Measurements from ENCODE around the gene SPEF2. TPM values are rescaled to one million over a fixed set of nuclear protein-coding genes. Genes with fewer than 3 reads are reported as not detected.

The SPEF2 gene, protein sequence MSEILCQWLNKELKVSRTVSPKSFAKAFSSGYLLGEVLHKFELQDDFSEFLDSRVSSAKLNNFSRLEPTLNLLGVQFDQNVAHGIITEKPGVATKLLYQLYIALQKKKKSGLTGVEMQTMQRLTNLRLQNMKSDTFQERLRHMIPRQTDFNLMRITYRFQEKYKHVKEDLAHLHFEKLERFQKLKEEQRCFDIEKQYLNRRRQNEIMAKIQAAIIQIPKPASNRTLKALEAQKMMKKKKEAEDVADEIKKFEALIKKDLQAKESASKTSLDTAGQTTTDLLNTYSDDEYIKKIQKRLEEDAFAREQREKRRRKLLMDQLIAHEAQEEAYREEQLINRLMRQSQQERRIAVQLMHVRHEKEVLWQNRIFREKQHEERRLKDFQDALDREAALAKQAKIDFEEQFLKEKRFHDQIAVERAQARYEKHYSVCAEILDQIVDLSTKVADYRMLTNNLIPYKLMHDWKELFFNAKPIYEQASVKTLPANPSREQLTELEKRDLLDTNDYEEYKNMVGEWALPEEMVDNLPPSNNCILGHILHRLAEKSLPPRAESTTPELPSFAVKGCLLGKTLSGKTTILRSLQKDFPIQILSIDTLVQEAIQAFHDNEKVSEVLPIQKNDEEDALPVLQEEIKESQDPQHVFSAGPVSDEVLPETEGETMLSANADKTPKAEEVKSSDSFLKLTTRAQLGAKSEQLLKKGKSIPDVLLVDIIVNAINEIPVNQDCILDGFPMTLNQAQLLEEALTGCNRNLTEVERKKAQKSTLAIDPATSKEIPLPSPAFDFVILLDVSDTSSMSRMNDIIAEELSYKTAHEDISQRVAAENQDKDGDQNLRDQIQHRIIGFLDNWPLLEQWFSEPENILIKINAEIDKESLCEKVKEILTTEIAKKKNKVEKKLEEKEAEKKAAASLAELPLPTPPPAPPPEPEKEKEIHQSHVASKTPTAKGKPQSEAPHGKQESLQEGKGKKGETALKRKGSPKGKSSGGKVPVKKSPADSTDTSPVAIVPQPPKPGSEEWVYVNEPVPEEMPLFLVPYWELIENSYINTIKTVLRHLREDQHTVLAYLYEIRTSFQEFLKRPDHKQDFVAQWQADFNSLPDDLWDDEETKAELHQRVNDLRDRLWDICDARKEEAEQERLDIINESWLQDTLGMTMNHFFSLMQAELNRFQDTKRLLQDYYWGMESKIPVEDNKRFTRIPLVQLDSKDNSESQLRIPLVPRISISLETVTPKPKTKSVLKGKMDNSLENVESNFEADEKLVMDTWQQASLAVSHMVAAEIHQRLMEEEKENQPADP (N-terminal part only)
- polyA plus RNA-seq (2013), result 1.4 and 1.9 TPM in 2 replicates

DNA sequence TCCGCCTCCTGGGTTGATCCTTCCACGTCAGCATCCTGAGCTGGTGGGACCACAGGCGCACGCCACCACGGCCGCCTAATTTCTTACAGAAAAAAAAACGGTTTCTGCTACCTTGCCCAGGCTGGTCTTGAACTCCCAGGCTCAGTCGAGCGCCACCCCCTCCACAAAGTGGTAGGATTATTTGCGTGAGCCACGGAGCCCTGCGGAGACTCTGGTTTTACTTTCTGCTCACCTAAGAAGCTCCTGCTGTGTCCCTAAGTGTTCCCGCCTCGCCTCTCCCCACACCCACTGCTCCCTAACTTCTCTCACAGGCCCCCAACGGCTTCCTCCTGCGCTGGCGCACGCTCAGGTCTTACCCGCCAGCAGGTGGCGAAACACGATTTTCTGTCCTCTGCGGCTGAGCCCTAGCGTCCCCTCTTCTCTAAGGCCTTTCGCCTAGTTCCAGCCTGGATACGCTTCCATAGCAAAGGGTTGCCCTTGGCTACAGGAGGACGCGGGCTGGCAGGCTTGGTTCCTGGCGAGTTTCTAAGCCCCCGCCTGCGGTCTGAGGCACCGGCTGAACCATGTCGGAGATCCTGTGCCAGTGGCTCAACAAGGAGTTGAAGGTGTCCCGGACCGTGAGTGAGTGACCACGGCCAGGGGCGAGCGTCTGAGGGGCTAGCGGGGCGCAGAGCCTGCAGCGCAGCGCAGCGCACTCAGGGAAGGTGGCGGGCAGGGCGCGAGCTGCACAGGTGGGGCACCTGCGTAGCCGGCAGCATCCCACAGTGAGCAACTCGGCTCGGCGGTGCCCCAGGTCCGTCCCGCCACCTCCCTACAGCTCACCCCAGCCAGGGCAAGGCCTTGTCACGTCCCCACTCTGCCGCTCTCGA lies at the start of gene SPEF2:
SPEF2 (plus strand) TSS at position 429 of the 869 bp plus-strand sequence; CDS start at position 564, 135 bp downstream.
- no peaks in the 10 kb centered on the region for H3K36me3 ChIP-seq (ENCODE audit: control insufficient read depth in 1 of 2, insufficient read depth in 2 of 2, low read length in 2 of 2)
- no peak within 1 kb of the TSS for H2BK12ac ChIP-seq (ENCODE audit: low read length)
- H3K9me3 ChIP-seq (ENCODE audit: insufficient read depth, low read depth, low read length), result peaks cover 3% of the 10 kb centered on the region
- peak within 1 kb of the TSS; percentile 1 for H3K9ac ChIP-seq (ENCODE audit: low read length)
- no peak within 1 kb of the TSS for H2AK5ac ChIP-seq (ENCODE audit: low read length)
- H4K12ac ChIP-seq (ENCODE audit: low read depth, low read length), result peak within 1 kb of the TSS; percentile 20
- H3K79me2 ChIP-seq (ENCODE audit: control insufficient read depth, insufficient read depth, low read length, poor library complexity), result peaks cover 2% of the 10 kb centered on the region
- peak within 1 kb of the TSS; percentile 51 for H4K8ac ChIP-seq (ENCODE audit: low read depth, low read length)
- H4K91ac ChIP-seq (ENCODE audit: low read depth, low read length), result no peak within 1 kb of the TSS
- H3K27ac ChIP-seq (ENCODE audit: low read depth, low read length), result no peak within 1 kb of the TSS
- H3K23ac ChIP-seq (ENCODE audit: low read length), result no peak within 1 kb of the TSS
- H3K14ac ChIP-seq (ENCODE audit: low read length), result peak within 1 kb of the TSS; percentile 20
- no CpG with 5 or more reads among the region's 55 CpGs for WGBS (ENCODE audit: extremely low coverage, insufficient coverage, insufficient read length)
- H3K27me3 ChIP-seq (ENCODE audit: insufficient read depth, low read length), result no peaks in the 10 kb centered on the region
- H3K18ac ChIP-seq (ENCODE audit: low read length), result peak within 1 kb of the TSS; percentile 9
- no peak within 1 kb of the TSS for H2BK120ac ChIP-seq (ENCODE audit: insufficient read depth, low read length, poor library complexity)
- H3K4me2 ChIP-seq (ENCODE audit: low read length), result peak within 1 kb of the TSS; percentile 86
- H3K4ac ChIP-seq (ENCODE audit: low read depth, low read length), result no peak within 1 kb of the TSS
- H3K4me1 ChIP-seq (ENCODE audit: control insufficient read depth in 1 of 2, insufficient read depth in 2 of 2, low read length in 2 of 2), result peaks cover 2 to 5% of the 10 kb centered on the region in 2 experiments
- no peak within 1 kb of the TSS for H2BK5ac ChIP-seq (ENCODE audit: low read depth, low read length, poor library complexity)
- peak within 1 kb of the TSS; percentile 92 for H2AFZ ChIP-seq (ENCODE audit: insufficient read depth, low read length, poor library complexity)
- peak; percentile 80 to 92 for DNase-seq
- peak within 1 kb of the TSS; percentile 80 for H3K4me3 ChIP-seq (ENCODE audit: low read depth, low read length)
- H3K79me1 ChIP-seq (ENCODE audit: low read length), result no peaks in the 10 kb centered on the region

DNA sequence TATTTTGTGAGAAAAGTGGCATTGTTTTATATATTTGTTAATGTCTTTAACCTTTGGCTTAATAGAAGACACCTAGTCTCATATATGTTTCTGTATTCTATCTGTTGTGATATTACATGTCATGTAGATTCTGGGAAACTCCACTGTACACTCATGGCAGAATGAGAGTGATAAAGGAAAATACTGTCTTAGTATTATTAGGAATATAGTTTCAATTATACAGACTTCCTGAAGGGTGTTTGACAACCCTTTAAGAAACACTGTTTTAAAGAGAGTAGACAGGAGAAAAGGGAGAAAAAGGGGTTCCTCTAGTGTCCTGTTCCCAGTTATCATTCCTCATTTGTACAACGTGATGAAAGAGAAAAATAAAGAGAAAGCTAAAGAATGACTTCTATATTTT lies 42.1 kb upstream of the SPEF2 start:
- no peak overlapping the region for H2BK5ac ChIP-seq (ENCODE audit: low read depth, low read length, poor library complexity)
- H3K9ac ChIP-seq (ENCODE audit: low read length), result no peak overlapping the region
- H4K12ac ChIP-seq (ENCODE audit: low read depth, low read length), result no peak overlapping the region
- no peaks in the 10 kb centered on the region for H3K79me2 ChIP-seq (ENCODE audit: control insufficient read depth, insufficient read depth, low read length, poor library complexity)
- no peak overlapping the region for H3K4me3 ChIP-seq (ENCODE audit: low read depth, low read length)
- H2BK12ac ChIP-seq (ENCODE audit: low read length), result no peak overlapping the region
- H3K18ac ChIP-seq (ENCODE audit: low read length), result no peak overlapping the region
- H3K27ac ChIP-seq (ENCODE audit: low read depth, low read length), result no peak overlapping the region
- DNase-seq, result no peak
- H3K23ac ChIP-seq (ENCODE audit: low read length), result no peak overlapping the region
- H3K79me1 ChIP-seq (ENCODE audit: low read length), result no peaks in the 10 kb centered on the region
- H4K8ac ChIP-seq (ENCODE audit: low read depth, low read length), result no peak overlapping the region
- no peak overlapping the region for H3K14ac ChIP-seq (ENCODE audit: low read length)
- no CpG with 5 or more reads among the region's 1 CpG for WGBS (ENCODE audit: extremely low coverage, insufficient coverage, insufficient read length)
- no peaks in the 10 kb centered on the region for H3K36me3 ChIP-seq (ENCODE audit: control insufficient read depth in 1 of 2, insufficient read depth in 2 of 2, low read length in 2 of 2)
- H2AFZ ChIP-seq (ENCODE audit: insufficient read depth, low read length, poor library complexity), result no peak overlapping the region
- H3K4me1 ChIP-seq (ENCODE audit: control insufficient read depth in 1 of 2, insufficient read depth in 2 of 2, low read length in 2 of 2), result no peaks in the 10 kb centered on the region
- no peaks in the 10 kb centered on the region for H3K27me3 ChIP-seq (ENCODE audit: insufficient read depth, low read length)
- H3K4ac ChIP-seq (ENCODE audit: low read depth, low read length), result no peak overlapping the region
- H2BK120ac ChIP-seq (ENCODE audit: insufficient read depth, low read length, poor library complexity), result no peak overlapping the region
- H3K4me2 ChIP-seq (ENCODE audit: low read length), result no peak overlapping the region
- no peaks in the 10 kb centered on the region for H3K9me3 ChIP-seq (ENCODE audit: insufficient read depth, low read depth, low read length)
- H2AK5ac ChIP-seq (ENCODE audit: low read length), result no peak overlapping the region
- no peak overlapping the region for H4K91ac ChIP-seq (ENCODE audit: low read depth, low read length)

DNA sequence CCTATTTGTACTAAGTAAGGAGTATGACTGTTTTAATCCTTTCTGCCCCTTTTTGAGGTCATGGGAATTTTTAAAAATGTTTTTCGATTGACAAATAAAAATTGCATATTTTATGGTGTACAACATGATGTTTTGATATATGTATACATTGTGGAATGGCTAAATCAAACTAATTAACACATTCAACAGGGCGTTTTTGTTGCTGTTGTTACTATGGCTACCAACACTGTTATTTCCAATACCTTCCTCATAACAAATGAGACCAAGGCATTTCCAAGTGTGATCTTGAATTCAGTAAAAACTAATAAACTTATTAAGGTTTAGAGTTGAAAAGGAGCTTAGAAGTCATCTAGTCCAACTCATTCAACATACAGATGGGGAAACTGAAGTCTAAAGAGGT lies 30.2 kb upstream of the SPEF2 start:
- H2BK5ac ChIP-seq (ENCODE audit: low read depth, low read length, poor library complexity), result no peak overlapping the region
- no peak overlapping the region for H3K23ac ChIP-seq (ENCODE audit: low read length)
- no peak overlapping the region for H3K4ac ChIP-seq (ENCODE audit: low read depth, low read length)
- no peaks in the 10 kb centered on the region for H3K4me1 ChIP-seq (ENCODE audit: control insufficient read depth in 1 of 2, insufficient read depth in 2 of 2, low read length in 2 of 2)
- no peak overlapping the region for H2BK12ac ChIP-seq (ENCODE audit: low read length)
- WGBS (ENCODE audit: extremely low coverage, insufficient coverage, insufficient read length), result no CpG with 5 or more reads among the region's 2 CpGs
- no peak overlapping the region for H4K8ac ChIP-seq (ENCODE audit: low read depth, low read length)
- no peak overlapping the region for H2AFZ ChIP-seq (ENCODE audit: insufficient read depth, low read length, poor library complexity)
- H3K27ac ChIP-seq (ENCODE audit: low read depth, low read length), result no peak overlapping the region
- H3K27me3 ChIP-seq (ENCODE audit: insufficient read depth, low read length), result no peaks in the 10 kb centered on the region
- no peak overlapping the region for H3K4me2 ChIP-seq (ENCODE audit: low read length)
- H3K9me3 ChIP-seq (ENCODE audit: insufficient read depth, low read depth, low read length), result no peaks in the 10 kb centered on the region
- H2AK5ac ChIP-seq (ENCODE audit: low read length), result no peak overlapping the region
- no peaks in the 10 kb centered on the region for H3K79me2 ChIP-seq (ENCODE audit: control insufficient read depth, insufficient read depth, low read length, poor library complexity)
- DNase-seq, result no peak
- H3K18ac ChIP-seq (ENCODE audit: low read length), result no peak overlapping the region
- H3K9ac ChIP-seq (ENCODE audit: low read length), result no peak overlapping the region
- no peak overlapping the region for H4K91ac ChIP-seq (ENCODE audit: low read depth, low read length)
- no peak overlapping the region for H3K4me3 ChIP-seq (ENCODE audit: low read depth, low read length)
- no peaks in the 10 kb centered on the region for H3K79me1 ChIP-seq (ENCODE audit: low read length)
- no peak overlapping the region for H4K12ac ChIP-seq (ENCODE audit: low read depth, low read length)
- no peak overlapping the region for H2BK120ac ChIP-seq (ENCODE audit: insufficient read depth, low read length, poor library complexity)
- H3K36me3 ChIP-seq (ENCODE audit: control insufficient read depth in 1 of 2, insufficient read depth in 2 of 2, low read length in 2 of 2), result no peaks in the 10 kb centered on the region
- H3K14ac ChIP-seq (ENCODE audit: low read length), result no peak overlapping the region

All from trophoblast cell (in vitro differentiated cells and primary cell).